GM19193 (cell line): Measurements from ENCODE around the gene NPHP4.

ENCODE experiments used
- POLR2A ChIP-seq: IDR thresholded peaks from 4 replicates; pipeline ENCODE4 v1.6.1; 2011; ENCODE audit not compliant: insufficient read depth, insufficient read length; ENCODE audit errors: extremely low read depth

NPHP4 gene

DNA sequence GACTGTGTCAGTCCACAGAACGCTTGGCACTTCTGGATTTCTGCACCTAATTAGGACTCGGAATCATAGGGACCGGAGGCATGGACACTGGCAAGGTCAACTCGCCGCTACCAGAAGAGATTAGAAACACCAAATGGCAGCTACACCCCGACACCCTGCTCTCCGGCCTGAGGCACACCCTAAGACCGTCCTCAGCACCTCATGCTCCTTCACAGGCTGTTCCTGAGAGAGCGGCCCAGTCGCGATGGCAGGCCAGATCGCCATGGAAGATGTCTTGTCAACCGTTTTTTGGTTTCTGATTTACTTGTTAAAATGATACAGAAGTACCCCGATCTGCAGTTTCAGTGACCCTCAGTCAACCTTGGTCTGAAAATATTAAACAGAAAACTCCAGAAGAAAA lies 46.8 kb downstream of the NPHP4 start:
- TF ChIP-seq POLR2A: no peak

- TF ChIP-seq POLR2A: no peak
Measured at GRCh38 chr1:5944843-5945167, 47.4 kb downstream of the NPHP4 start.

DNA sequence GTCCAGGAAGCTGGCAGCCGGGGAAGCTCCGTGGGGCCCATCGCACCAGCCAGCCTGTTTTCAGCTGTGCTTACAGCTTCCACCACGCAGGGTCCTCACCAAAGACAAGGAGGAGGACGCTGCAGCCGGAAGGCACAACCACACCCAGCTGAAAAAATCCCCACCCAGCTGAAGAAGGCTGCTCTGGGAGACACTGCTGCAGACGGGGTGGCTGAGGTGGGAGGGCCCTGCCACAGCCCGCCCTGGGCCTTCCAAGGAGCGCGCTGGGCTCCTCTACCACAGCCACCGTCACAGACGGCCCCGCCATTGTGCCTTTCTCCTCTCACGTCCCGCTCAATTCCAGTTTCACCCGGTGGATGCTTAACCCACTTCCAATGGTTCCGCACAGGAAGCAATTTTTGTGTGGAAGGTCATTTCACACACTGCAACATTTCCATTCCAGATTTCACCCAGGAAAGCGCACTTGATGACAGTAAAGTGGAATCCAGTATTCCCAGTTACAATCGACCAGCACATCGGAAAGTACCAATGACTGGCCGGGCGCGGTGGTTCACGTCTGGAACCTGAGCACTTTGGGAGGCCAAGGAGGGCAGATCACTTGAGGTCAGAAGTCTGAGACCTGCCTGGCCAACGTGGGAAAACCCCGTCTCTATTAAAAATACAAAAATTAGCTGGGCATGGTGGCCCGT lies 47.9 kb downstream of the NPHP4 start:
- no peak for TF ChIP-seq POLR2A

DNA sequence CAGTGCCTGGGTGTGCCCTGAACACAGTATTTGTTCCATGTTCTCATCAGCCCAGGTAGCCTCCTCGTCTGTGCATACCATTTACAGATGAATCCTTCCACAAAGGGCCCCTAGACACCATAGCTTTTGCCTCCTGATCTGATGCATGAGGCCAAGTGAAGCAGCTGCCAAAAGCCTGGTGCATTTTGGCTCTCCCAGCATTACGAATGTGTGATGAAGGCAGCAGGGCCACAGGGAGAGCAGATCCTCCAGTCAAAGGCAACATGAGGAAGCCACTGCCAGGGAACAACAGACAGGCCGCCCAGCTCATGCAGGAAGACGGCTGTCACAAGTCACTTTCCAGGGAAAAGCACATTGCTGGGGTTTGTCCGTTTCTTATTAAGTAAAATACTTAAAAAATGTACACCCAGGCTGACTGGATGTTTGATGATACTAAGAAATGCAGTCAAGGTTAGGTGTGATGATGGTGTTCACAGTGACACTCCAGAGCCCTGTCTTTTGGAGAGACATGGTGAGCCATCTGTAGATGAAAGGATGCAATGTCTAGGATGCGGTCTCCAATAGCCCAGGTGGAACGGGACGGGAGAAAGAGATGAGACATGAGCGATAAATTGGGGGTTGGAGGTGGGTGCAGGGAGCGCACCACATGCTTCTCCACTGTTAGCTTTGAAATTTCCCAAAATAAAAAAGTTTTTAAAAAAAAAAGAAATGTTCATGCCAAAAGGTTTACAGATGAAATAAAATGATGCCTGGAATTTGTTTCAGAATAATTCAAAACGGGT lies 48.7 kb downstream of the NPHP4 start:
- no peak for TF ChIP-seq POLR2A

GRCh38 chr1:5941671-5942070 lies 50.6 kb downstream of the NPHP4 start:
- TF ChIP-seq POLR2A: no peak

DNA sequence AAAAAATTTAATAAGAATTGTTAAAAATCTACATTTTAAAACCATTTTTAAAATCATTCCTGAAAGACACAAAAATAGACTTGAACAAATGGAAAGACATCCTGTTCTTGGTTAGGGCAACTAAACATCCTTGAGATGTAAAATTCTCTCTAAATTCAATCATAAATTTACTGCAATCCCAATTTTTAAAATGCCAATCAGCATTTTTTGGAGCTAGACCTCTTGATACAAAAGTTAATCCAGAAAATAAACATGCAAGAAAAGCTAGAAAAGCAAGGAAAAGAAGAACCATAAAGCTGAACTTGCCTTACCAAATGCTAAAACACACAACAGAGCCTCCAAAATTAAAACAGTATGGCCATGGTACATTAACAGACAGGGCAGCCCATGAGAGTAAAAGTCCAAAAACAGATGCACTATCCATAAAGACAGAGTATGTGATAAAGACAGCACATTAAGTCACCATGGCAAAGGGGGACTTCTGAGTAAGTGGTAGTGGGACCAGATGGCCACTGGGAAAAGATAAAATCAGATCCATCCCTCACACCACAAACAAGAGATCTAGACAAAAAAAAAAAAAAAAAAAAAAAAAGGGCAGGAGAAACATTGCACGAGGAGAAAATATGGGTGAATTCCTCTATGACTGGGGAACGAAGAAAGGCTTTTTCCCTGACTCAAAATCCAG lies 51.4 kb downstream of the NPHP4 start:
- TF ChIP-seq POLR2A: no peak

DNA sequence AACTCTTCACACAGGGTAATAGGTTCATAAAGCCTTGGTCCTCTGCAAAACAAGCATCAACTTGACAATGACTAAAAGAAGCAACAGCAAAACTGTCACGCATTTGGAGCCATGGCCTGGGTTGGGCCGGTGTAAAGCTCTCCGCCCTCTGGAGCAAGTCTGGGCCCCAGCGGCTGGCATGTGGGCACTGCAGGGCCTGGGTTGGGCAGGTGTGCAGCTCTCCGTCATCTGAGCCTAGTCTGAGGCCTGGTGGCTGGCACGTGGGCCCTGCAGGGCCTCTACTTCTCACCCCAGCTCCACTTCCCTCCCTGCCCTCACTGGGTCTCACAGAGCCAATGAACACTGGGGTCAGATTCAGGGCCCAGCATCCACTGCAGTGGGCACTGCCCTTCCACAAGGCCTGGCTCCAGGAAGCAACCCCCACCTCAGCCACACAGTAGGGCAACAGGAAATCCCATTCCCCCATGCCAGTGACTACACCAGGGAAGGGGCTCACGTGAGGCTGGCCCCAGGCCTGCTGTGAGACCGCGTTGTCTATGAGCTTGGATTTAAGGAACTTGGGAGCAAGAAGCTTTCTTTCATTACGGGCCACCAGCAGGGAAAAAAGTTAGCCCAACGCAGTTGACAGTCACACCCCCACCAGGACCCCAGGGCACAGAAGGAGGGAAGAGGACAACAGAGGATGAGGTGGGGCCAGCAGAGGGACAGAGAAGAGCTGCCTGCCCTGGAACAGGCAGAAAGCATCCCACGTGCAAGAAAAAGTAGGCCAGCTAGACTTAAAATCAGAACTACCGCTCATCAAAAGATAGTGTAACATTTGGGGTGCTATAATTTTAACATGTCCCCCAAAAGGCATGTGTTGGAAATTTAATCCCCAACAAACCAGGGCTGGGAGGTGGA lies 52.7 kb downstream of the NPHP4 start:
- no peak for TF ChIP-seq POLR2A

- TF ChIP-seq POLR2A: no peak
Measured at GRCh38 chr1:5938101-5938646, 54.1 kb downstream of the NPHP4 start.

GRCh38 chr1:5937373-5937857 lies 54.8 kb downstream of the NPHP4 start:
- no peak for TF ChIP-seq POLR2A

DNA sequence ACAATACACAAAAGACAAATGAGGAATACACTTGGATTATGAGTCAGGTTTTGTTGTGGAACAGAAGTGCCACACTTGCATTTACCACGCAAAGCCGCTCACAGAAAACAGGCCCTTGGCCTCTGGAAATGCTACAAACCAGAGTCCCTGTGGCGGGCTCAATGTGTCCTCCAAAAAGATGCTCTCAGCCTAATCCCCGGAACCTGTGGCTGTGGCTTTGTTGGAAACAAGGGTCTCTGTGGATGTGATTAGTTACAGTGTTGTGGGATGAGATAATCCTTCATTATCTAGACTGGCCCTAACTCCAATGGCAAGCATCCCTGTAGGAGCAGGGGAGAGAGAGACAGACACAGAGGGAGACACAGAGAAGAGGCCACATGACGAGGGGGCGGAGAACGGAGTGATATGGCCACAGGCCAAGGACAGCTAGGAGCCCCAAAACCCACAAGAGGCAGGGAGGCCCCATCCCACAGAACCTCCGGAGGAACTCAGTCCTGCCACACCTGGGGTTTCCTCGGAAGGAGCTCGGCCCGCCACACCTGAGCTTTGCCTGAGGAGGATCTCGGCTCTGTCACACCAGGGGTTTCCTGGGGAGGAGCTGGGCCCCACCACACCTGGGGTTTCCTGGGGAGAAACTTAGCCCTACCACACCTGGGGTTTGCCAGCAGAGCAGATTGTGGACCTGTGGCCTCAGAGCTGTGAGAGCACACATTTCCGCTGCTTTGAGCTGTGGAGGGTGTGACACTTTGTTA lies 55.4 kb downstream of the NPHP4 start:
- TF ChIP-seq POLR2A: no peak

GRCh38 chr1:5936126-5936525 lies 56.1 kb downstream of the NPHP4 start:
- no peak for TF ChIP-seq POLR2A

GRCh38 chr1:5935026-5935425 lies 57.2 kb downstream of the NPHP4 start:
- no peak for TF ChIP-seq POLR2A

DNA sequence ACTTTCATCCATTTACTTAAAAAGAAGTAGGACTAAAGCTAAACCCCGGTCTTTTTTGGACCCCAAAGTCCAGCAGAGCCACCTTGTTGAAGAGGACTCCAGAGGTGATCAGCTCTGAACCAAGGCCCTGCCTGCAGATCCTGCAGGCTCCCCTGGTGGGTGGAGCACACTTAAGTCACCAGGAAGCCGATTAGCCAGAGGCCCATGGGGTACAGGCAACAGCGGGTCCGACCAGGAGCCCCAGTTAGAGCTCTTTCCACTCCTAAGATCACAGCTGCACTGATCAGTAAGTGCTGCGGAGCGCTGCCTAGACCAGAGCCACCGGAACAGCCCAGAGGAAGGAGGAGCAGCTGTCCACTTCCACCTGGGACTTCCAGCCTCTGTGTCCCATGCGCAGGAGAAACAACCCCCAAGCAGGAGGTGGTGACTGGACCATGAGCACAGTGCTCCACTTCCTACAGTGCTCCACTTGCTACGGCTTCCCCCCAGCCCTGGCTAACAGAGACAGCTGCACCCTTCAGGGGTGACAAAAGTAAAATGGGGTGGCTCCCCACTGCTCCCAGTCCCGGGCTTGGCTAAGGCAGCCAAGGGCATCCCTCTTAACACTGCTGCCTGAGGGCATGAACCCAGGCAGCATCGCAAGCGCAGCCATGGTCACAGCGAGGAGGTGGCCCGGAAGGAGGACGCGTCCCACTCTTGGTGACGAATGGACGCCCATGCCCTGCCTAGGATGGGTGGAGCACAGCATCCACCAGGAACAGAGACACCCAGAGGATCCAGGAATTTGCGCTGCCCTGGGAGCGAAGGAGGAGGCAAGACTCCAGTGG lies 58.0 kb downstream of the NPHP4 start:
- no peak for TF ChIP-seq POLR2A
